ENCODE data around the gene ADRA2B.
"Not testable (repeated sequence)": the region's sequence is repeated elsewhere in the genome, so short reads cannot be mapped to it uniquely, and the experiment has no call there.

Gene ADRA2B

GRCh38 chr2:96161898-96162297 is 45.5 kb upstream of the ADRA2B start:
- Histone ChIP-seq H3K27ac (replicated peaks) (no peak overlapping the region), H3K4me3 (replicated peaks; ENCODE audit: insufficient read depth, low read length) (no peak overlapping the region), H3K27me3 (ENCODE audit: insufficient read depth, poor library complexity, severe bottlenecking) (no peaks in the 10 kb centered on the region)
- no peak for TF ChIP-seq POLR2AphosphoS5 (IDR thresholded peaks at IDR 0.05; ENCODE audit: low read depth)
- TF ChIP-seq GABPA (IDR thresholded peaks at IDR 0.05; ENCODE audit: low read depth), result no peak
- TF ChIP-seq CTCF (IDR thresholded peaks at IDR 0.05; ENCODE audit: insufficient read depth, low read length), result no peak
- no peak for TF ChIP-seq SPI1 (IDR thresholded peaks at IDR 0.05; ENCODE audit: borderline replicate concordance, low read depth)
- no peak for DNase-seq (ENCODE audit: low read depth in 1 of 2, low spot score in 1 of 2)

GRCh38 chr2:96160366-96160765 is 44.0 kb upstream of the ADRA2B start:
- not testable (repeated sequence) for DNase-seq (ENCODE audit: low read depth in 1 of 2, low spot score in 1 of 2); H3K4me3 ChIP-seq (replicated peaks; ENCODE audit: insufficient read depth, low read length); H3K27me3 ChIP-seq (ENCODE audit: insufficient read depth, poor library complexity, severe bottlenecking); H3K27ac ChIP-seq (replicated peaks)

GRCh38 chr2:96159084-96159830 is 42.9 kb upstream of the ADRA2B start:
- no peak for DNase-seq (ENCODE audit: low read depth in 1 of 2, low spot score in 1 of 2)
- H3K27ac ChIP-seq (replicated peaks), result no peak overlapping the region

GRCh38 chr2:96158554-96158940 is 42.2 kb upstream of the ADRA2B start:
- Histone ChIP-seq H3K27me3 (ENCODE audit: insufficient read depth, poor library complexity, severe bottlenecking) (no peaks in the 10 kb centered on the region), H3K4me3 (replicated peaks; ENCODE audit: insufficient read depth, low read length) (no peak overlapping the region), H3K27ac (replicated peaks) (no peak overlapping the region)
- no peak for DNase-seq (ENCODE audit: low read depth in 1 of 2, low spot score in 1 of 2)
- no peak for TF ChIP-seq SPI1 (IDR thresholded peaks at IDR 0.05; ENCODE audit: borderline replicate concordance, low read depth)
- no peak for TF ChIP-seq CTCF (IDR thresholded peaks at IDR 0.05; ENCODE audit: insufficient read depth, low read length)
- no peak for TF ChIP-seq REST (IDR thresholded peaks at IDR 0.05; ENCODE audit: insufficient replicate concordance, low read depth)
- TF ChIP-seq GABPA (IDR thresholded peaks at IDR 0.05; ENCODE audit: low read depth), result no peak
- no peak for TF ChIP-seq POLR2AphosphoS5 (IDR thresholded peaks at IDR 0.05; ENCODE audit: low read depth)

More at GRCh38 chr2:96159084-96159830, 42.9 kb upstream of the ADRA2B start:
- TF ChIP-seq CTCF (IDR thresholded peaks at IDR 0.05; ENCODE audit: insufficient read depth, low read length), result no peak
- TF ChIP-seq POLR2AphosphoS5 (IDR thresholded peaks at IDR 0.05; ENCODE audit: low read depth), result no peak
- TF ChIP-seq REST (IDR thresholded peaks at IDR 0.05; ENCODE audit: insufficient replicate concordance, low read depth), result no peak
- no peak for TF ChIP-seq SPI1 (IDR thresholded peaks at IDR 0.05; ENCODE audit: borderline replicate concordance, low read depth)
- no peak for TF ChIP-seq GABPA (IDR thresholded peaks at IDR 0.05; ENCODE audit: low read depth)
- no peaks in the 10 kb centered on the region for H3K27me3 ChIP-seq (ENCODE audit: insufficient read depth, poor library complexity, severe bottlenecking)
- no peak overlapping the region for H3K4me3 ChIP-seq (replicated peaks; ENCODE audit: insufficient read depth, low read length)

Data from HL-60 (cell line).